LNCaP clone FGC (cell line): Measurements from ENCODE around the gene BCAS3.
A peak's percentile ranks its signal among the peaks of the same experiment; 100 is the strongest.

Experiments used
- DNase-seq: peaks from one replicate; pipeline ENCODE4 v3.0.0-alpha.2; 2011; ENCODE audit warnings: low read depth
- H3K4me3 ChIP-seq: 2 replicates; pipeline ENCODE4 v1.5.1; 2011; ENCODE audit warnings: mild to moderate bottlenecking, low read depth, low read length, control low read depth
- TF ChIP-seq, protein P1 (sequence below): IDR thresholded peaks from 2 replicates; pipeline ENCODE4 v1.5.1; 2012; ENCODE audit warnings: mild to moderate bottlenecking; ENCODE audit not compliant: control insufficient read depth, insufficient read depth; ENCODE audit errors: extremely low read depth

BCAS3 gene

DNA sequence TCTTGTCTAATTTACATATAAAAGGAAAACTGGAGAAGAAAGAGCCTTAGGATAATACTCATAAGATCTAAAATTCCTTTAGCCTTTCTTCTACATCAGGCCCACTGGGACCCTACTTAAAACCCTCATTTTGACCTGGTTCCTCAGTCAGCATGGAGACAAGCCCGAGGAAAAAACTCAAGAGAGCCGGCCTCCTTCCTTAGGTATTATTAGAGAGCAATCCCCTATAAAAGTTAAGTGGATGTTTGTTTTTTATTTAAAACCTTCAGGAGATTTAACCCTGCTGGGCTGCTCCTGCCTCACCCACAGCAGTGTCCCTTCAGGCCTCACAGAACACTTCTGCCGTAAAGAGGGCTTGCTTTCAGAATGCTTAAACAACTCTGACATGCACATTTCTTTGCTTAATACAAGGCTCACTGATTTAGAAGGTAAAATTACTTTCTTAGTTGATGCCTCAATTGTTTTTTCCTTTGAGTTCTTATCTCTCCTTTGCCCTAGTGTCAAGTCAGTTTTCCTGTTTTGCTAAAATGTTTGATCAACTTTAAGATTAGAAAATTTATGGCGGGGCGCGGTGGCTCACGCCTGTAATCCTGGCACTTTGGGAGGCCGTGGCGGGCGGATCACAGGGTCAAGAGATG, 576.4 kb downstream of the BCAS3 start:
- H3K4me3 ChIP-seq = no peak overlapping the region
- TF ChIP-seq, protein P1, sequence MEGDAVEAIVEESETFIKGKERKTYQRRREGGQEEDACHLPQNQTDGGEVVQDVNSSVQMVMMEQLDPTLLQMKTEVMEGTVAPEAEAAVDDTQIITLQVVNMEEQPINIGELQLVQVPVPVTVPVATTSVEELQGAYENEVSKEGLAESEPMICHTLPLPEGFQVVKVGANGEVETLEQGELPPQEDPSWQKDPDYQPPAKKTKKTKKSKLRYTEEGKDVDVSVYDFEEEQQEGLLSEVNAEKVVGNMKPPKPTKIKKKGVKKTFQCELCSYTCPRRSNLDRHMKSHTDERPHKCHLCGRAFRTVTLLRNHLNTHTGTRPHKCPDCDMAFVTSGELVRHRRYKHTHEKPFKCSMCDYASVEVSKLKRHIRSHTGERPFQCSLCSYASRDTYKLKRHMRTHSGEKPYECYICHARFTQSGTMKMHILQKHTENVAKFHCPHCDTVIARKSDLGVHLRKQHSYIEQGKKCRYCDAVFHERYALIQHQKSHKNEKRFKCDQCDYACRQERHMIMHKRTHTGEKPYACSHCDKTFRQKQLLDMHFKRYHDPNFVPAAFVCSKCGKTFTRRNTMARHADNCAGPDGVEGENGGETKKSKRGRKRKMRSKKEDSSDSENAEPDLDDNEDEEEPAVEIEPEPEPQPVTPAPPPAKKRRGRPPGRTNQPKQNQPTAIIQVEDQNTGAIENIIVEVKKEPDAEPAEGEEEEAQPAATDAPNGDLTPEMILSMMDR = no peak
- DNase-seq = peak; percentile 8

DNA sequence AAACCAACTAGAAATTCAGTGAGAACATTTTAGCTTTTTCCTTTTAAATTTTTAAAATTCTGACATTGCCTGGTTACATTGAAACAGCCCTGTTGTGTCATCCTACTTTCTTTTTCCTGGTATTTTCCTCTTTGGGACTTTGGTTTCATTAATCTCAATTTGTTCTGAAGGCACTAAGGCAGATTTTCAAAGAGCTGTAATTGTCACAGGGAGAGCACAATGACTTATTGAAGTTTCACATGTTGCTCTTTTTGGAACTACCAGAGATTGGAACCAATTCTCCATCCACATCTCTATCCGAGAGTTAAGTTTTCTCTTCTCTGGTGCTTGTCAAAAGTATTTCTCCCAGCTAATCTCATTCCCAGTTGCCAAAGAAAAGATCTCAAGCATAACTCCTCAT, 577.3 kb downstream of the BCAS3 start:
- H3K4me3 ChIP-seq = no peak overlapping the region
- DNase-seq = no peak
- TF ChIP-seq, protein P1 = no peak

DNA sequence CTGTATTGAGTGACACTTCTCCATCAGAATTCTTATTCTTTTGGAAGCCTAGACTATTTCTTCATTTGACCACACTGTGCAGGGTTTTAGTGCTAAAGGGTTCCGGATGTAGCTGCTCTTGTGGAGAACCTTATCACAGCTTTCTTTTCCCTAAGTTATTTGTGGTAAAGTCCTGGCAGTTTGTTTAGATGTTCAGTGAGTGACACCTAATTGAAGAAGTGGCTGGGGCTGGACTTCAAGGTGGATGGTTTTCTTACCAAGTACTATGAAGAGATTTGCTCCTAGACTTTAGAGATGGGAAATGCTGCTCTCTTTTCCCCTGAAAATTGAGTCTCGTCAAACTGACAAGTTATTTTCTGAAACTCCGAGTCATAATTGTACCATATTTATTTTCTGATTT, 578.0 kb downstream of the BCAS3 start:
- DNase-seq = no peak
- TF ChIP-seq, protein P1 = no peak
- H3K4me3 ChIP-seq = no peak overlapping the region

DNA sequence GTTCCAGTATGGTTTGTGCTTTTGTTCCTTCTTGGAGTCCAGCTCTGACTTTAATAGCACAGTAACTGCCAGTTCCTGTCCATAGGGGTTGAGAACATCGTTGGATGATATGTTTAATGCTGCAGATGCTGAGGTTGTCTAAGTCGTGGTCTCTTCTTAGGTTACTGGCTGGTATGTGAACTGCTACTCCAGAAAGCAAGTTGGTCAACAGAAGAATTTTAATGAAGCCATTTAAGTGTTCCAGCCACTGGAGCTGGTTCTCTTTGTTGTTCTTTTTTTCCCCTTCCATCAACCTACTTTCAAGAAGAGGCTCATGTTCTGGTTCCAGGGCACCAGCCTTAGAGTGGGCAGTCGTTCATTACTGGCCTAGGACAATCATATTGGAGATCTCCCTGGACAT, 581.7 kb downstream of the BCAS3 start:
- DNase-seq = no peak
- no peak overlapping the region for H3K4me3 ChIP-seq
- TF ChIP-seq, protein P1 = no peak

DNA sequence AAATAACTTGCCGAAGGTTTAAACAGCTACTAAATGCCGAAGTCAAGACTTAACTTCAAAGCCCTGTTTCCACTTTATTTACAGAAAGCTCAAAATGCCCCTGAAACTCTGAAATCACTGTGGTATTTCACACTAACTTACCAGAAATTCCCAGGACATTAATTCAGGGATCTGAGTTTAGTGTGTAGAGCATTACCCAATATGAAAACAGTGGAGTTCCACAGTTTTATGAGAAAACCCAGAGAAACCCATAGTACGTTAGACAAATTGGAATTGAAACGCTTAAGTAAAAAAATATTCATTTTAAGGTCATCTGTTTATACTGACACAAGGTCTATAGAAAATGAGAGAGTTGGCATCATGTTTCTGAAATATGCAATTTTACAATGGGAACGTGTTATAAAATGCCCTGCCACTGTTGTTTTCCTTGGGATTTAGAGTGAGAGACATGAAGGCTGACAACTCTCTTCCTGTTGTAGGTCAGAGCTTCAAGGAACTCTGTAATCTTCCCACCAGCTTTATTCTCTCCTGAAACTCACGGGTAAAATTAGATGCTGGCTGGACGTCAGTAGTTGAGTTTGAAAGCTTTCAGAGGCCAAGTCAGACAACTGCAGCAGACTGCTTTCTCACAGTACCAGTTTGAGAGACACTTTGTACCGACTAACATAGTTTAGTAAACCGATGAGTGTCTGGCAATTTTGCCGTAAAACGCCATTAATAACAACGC, 582.6 kb downstream of the BCAS3 start:
- TF ChIP-seq, protein P1 = no peak
- H3K4me3 ChIP-seq = no peak overlapping the region
- DNase-seq = no peak

DNA sequence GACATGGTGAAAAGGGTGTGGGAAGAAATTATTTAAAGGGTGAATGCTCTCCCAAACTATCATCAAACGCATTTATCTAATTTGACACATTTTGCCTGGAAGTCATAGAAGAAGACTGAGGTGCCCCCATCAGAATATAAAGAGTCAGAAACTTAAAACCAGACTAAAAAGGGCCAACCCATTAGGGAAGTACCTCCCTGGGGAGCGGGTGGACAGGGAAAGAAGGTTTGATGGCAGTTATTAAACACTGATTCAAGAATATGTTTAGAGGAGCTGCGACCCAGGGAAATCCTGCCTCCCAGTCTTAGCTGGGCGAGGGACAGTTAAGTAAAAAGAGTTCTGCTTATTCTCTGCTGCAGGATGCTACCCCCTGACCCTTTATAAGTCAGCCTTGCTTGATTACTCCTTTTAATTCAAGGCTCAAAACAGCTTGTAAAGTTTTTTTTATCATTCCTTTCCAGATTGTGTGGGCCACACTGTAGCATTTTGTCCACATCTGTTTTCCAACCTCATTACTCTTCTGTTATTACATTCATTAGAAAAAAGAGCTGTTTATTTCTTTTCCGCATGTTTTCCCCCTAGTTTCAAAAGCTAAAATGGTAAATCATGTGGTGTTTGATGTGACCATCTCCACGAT, 583.5 kb downstream of the BCAS3 start:
- TF ChIP-seq, protein P1 = no peak

More for the DNA sequence above, 583.5 kb downstream of the BCAS3 start:
- no peak for DNase-seq
- no peak overlapping the region for H3K4me3 ChIP-seq
